WTC11 (cell line): ENCODE data around the gene HEBP1. TPM values are rescaled to one million over a fixed set of nuclear protein-coding genes. Genes with fewer than 3 reads are reported as not detected.

ENCODE experiments used
- ATAC-seq: fragments of 200-7000 bp; cut with Tn5 transposase; 2 replicates; pipeline ENCODE4 v1.10.0; 2021; ENCODE audit warnings: mild to moderate bottlenecking, moderate library complexity
- CTCF ChIA-PET: fragments of 300-600 bp; sonication (Branson Sonifier 250); formaldehyde crosslinking; loops from one replicate; lab custom pipeline; 2021; ENCODE audit warnings: antibody characterized with exemption; lab: Charles Lee
- POLR2A ChIA-PET: fragments of 350-600 bp; sonication (Branson Sonifier 250); formaldehyde crosslinking; loops from one replicate; lab custom pipeline; 2021; ENCODE audit warnings: antibody characterized with exemption; lab: Charles Lee
- DNase-seq: peaks from one replicate; pipeline ENCODE4 v3.0.0; 2021; ENCODE audit warnings: low spot score
- H3K27ac Mint-ChIP-seq: 2 replicates; pipeline ENCODE4 v1.8.0; 2021; ENCODE audit warnings: mixed read lengths
- H3K27me3 Mint-ChIP-seq: 2 replicates; pipeline ENCODE4 v1.8.0; 2021; ENCODE audit warnings: low read depth, mild to moderate bottlenecking, moderate library complexity, mixed read lengths
- H3K36me3 Mint-ChIP-seq: 2 replicates; pipeline ENCODE4 v1.8.0; 2021; ENCODE audit warnings: mixed read lengths
- H3K4me1 Mint-ChIP-seq: 2 replicates; pipeline ENCODE4 v1.8.0; 2022; ENCODE audit warnings: mixed read lengths
- H3K4me3 Mint-ChIP-seq: 2 replicates; pipeline ENCODE4 v1.8.0; 2021; ENCODE audit warnings: mild to moderate bottlenecking, moderate library complexity, mixed read lengths
- H3K9me3 Mint-ChIP-seq: 2 replicates; pipeline ENCODE4 v1.8.0; 2021; ENCODE audit warnings: mixed read lengths
- E2F5 ChIP-seq: sonication (generic); formaldehyde crosslinking; IDR thresholded peaks from 2 replicates; pipeline ENCODE4 v1.8.1; 2022; ENCODE audit warnings: mild to moderate bottlenecking, moderate library complexity, missing genetic modification reagents
- EMX1 ChIP-seq: fragments of 250-450 bp; sonication (Bioruptor Pico); IDR thresholded peaks from 2 replicates; pipeline ENCODE4 v1.8.0; 2021; ENCODE audit warnings: mild to moderate bottlenecking
- ERG ChIP-seq: fragments of 250-450 bp; sonication (Bioruptor Pico); IDR thresholded peaks from 2 replicates; pipeline ENCODE4 v1.8.0; 2021; ENCODE audit warnings: mild to moderate bottlenecking
- FOXK1 ChIP-seq: sonication (generic); formaldehyde crosslinking; IDR thresholded peaks from 2 replicates; pipeline ENCODE4 v1.8.0; 2022; ENCODE audit warnings: mild to moderate bottlenecking, moderate library complexity, missing genetic modification reagents
- FOXP1 ChIP-seq: sonication (generic); formaldehyde crosslinking; IDR thresholded peaks from 2 replicates; pipeline ENCODE4 v1.8.0; 2022; ENCODE audit warnings: missing genetic modification reagents, mild to moderate bottlenecking, moderate library complexity, borderline replicate concordance
- FOXP4 ChIP-seq: sonication (generic); formaldehyde crosslinking; IDR thresholded peaks from 2 replicates; pipeline ENCODE4 v1.8.0; 2022; ENCODE audit warnings: mild to moderate bottlenecking, missing genetic modification reagents
- IRF1 ChIP-seq: sonication (generic); formaldehyde crosslinking; IDR thresholded peaks from 2 replicates; pipeline ENCODE4 v1.8.0; 2023; ENCODE audit warnings: missing genetic modification reagents
- NFYB ChIP-seq: sonication (generic); formaldehyde crosslinking; conservative IDR thresholded peaks from 2 replicates; pipeline ENCODE4 v1.8.0; 2022; ENCODE audit warnings: low read depth, missing genetic modification reagents
- PREB ChIP-seq: sonication (generic); formaldehyde crosslinking; IDR thresholded peaks from 2 replicates; pipeline ENCODE4 v1.8.1; 2022; ENCODE audit warnings: mild to moderate bottlenecking, missing genetic modification reagents, moderate library complexity, borderline replicate concordance
- RORB ChIP-seq: fragments of 250-450 bp; sonication (Bioruptor Pico); IDR thresholded peaks from 2 replicates; pipeline ENCODE4 v1.9.0; 2021; ENCODE audit warnings: mild to moderate bottlenecking
- SMAD4 ChIP-seq: sonication (generic); formaldehyde crosslinking; IDR thresholded peaks from 2 replicates; pipeline ENCODE4 v1.8.0; 2022; ENCODE audit warnings: mild to moderate bottlenecking, missing genetic modification reagents
- SOX15 ChIP-seq: fragments of 250-450 bp; sonication (Bioruptor Pico); IDR thresholded peaks from 2 replicates; pipeline ENCODE4 v1.9.0; 2021; ENCODE audit warnings: mild to moderate bottlenecking
- TCF7 ChIP-seq: sonication (generic); formaldehyde crosslinking; IDR thresholded peaks from 2 replicates; pipeline ENCODE4 v1.8.0; 2022; ENCODE audit warnings: mild to moderate bottlenecking, low read depth, missing genetic modification reagents, moderate library complexity
- ZNF121 ChIP-seq: sonication (generic); formaldehyde crosslinking; IDR thresholded peaks from 2 replicates; pipeline ENCODE4 v1.8.0; 2023; ENCODE audit warnings: missing genetic modification reagents
- ZNF219 ChIP-seq: sonication (generic); formaldehyde crosslinking; IDR thresholded peaks from 2 replicates; pipeline ENCODE4 v1.8.0; 2023; ENCODE audit warnings: missing genetic modification reagents, mild to moderate bottlenecking, borderline replicate concordance
- ZNF671 ChIP-seq: fragments of 250-450 bp; sonication (Bioruptor Pico); IDR thresholded peaks from 2 replicates; pipeline ENCODE4 v1.8.0; 2021; ENCODE audit warnings: mild to moderate bottlenecking
- total RNA-seq: library from RNA; stranded (reverse); gene quantifications from 3 replicates; pipeline ENCODE4 v1.2.3, GENCODE V29; 2021
- TF ChIP-seq, protein P1 (sequence below): sonication (generic); formaldehyde crosslinking; IDR thresholded peaks from 2 replicates; pipeline ENCODE4 v1.8.0; 2022; ENCODE audit warnings: missing genetic modification reagents
- TF ChIP-seq, protein P2 (sequence below): sonication (generic); formaldehyde crosslinking; IDR thresholded peaks from 2 replicates; pipeline ENCODE4 v1.8.0; 2023; ENCODE audit warnings: mild to moderate bottlenecking, missing genetic modification reagents

HEBP1 gene
- total RNA-seq, 1 experiment from 2014 or later: 61.8 TPM

DNA sequence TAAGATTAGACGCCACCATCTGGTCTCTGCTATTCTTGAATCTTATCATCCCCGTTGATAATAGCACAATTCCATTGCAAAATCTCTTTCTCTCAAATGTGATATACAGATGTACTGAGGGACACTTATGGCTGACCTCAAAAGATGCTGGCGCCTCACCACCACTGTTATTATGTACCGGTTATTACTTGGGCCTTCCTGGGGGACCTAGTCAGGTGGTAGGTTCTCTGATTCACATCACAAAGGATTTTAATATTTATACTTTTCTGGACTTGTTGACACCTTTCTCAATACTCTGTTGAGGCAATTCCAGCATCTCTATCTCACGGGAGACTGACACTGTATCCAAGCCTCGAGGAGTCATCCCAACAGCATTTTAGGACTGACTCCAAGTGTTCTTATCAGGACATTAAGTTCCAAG, 22.8 kb upstream of the HEBP1 start (continued):
- TF ChIP-seq, protein P1, sequence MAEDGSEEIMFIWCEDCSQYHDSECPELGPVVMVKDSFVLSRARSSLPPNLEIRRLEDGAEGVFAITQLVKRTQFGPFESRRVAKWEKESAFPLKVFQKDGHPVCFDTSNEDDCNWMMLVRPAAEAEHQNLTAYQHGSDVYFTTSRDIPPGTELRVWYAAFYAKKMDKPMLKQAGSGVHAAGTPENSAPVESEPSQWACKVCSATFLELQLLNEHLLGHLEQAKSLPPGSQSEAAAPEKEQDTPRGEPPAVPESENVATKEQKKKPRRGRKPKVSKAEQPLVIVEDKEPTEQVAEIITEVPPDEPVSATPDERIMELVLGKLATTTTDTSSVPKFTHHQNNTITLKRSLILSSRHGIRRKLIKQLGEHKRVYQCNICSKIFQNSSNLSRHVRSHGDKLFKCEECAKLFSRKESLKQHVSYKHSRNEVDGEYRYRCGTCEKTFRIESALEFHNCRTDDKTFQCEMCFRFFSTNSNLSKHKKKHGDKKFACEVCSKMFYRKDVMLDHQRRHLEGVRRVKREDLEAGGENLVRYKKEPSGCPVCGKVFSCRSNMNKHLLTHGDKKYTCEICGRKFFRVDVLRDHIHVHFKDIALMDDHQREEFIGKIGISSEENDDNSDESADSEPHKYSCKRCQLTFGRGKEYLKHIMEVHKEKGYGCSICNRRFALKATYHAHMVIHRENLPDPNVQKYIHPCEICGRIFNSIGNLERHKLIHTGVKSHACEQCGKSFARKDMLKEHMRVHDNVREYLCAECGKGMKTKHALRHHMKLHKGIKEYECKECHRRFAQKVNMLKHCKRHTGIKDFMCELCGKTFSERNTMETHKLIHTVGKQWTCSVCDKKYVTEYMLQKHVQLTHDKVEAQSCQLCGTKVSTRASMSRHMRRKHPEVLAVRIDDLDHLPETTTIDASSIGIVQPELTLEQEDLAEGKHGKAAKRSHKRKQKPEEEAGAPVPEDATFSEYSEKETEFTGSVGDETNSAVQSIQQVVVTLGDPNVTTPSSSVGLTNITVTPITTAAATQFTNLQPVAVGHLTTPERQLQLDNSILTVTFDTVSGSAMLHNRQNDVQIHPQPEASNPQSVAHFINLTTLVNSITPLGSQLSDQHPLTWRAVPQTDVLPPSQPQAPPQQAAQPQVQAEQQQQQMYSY (CRISPR knock-in tag): no peak
- TF ChIP-seq FOXP1 (CRISPR knock-in tag): no peak
- TF ChIP-seq, protein P2, sequence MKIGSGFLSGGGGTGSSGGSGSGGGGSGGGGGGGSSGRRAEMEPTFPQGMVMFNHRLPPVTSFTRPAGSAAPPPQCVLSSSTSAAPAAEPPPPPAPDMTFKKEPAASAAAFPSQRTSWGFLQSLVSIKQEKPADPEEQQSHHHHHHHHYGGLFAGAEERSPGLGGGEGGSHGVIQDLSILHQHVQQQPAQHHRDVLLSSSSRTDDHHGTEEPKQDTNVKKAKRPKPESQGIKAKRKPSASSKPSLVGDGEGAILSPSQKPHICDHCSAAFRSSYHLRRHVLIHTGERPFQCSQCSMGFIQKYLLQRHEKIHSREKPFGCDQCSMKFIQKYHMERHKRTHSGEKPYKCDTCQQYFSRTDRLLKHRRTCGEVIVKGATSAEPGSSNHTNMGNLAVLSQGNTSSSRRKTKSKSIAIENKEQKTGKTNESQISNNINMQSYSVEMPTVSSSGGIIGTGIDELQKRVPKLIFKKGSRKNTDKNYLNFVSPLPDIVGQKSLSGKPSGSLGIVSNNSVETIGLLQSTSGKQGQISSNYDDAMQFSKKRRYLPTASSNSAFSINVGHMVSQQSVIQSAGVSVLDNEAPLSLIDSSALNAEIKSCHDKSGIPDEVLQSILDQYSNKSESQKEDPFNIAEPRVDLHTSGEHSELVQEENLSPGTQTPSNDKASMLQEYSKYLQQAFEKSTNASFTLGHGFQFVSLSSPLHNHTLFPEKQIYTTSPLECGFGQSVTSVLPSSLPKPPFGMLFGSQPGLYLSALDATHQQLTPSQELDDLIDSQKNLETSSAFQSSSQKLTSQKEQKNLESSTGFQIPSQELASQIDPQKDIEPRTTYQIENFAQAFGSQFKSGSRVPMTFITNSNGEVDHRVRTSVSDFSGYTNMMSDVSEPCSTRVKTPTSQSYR (CRISPR knock-in tag): no peak
- TF ChIP-seq TCF7 (CRISPR knock-in tag): no peak
- no peak for TF ChIP-seq ZNF219 (CRISPR knock-in tag)
- TF ChIP-seq SOX15: no peak
- TF ChIP-seq EMX1 (CRISPR knock-in tag): no peak

- H3K27ac Mint-ChIP-seq: no peak overlapping the region
- POLR2A ChIA-PET: no interaction called here
- no peak for TF ChIP-seq NFYB (CRISPR knock-in tag)
- no peak for TF ChIP-seq ERG (CRISPR knock-in tag)
- TF ChIP-seq RORB (CRISPR knock-in tag): no peak
- TF ChIP-seq ZNF121 (CRISPR knock-in tag): no peak
- TF ChIP-seq E2F5 (CRISPR knock-in tag): no peak
- CTCF ChIA-PET: interaction anchor here (1.3 kb wide), 1 partner anchor 34 kb away, joined by 3 read pairs; no protein-coding TSS in a partner anchor
- H3K9me3 Mint-ChIP-seq: no peaks in the 10 kb centered on the region
- H3K4me1 Mint-ChIP-seq: peaks cover 18% of the 10 kb centered on the region
- no peak for ATAC-seq
- no peaks in the 10 kb centered on the region for H3K27me3 Mint-ChIP-seq
- no peak for DNase-seq
- H3K36me3 Mint-ChIP-seq: no peaks in the 10 kb centered on the region
- H3K4me3 Mint-ChIP-seq: no peak overlapping the region
Measured at GRCh38 chr12:13011098-13011497, 11.0 kb upstream of the HEBP1 start.

DNA sequence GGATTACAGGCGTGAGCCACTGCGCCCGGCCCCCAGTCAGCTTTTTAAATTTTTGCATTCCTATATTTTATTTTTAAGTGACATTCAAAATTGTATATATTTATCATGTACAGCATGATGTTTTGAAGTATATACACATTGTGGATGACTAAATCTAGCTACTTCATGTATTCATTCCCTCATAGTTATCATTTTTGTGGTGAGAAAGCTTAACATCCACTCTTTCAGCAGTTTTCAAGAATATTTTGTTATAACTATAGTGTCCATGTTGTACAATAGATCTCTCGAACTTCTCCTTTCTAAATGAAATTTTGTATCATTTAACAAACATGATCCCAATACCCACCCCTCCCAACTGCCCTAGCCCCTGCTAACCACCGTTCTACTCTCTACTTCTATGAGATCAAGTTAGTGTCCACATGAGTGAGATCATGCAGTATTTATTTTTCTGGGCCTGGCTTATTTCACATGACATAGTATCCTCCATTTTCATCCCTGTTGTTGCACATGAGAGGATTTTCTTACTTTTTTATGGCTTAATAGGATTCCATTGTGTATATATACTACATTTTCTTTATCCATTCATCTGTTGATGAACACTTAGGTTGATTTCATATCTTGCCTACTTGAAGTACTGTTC, 8.8 kb upstream of the HEBP1 start:
- H3K36me3 Mint-ChIP-seq: no peaks in the 10 kb centered on the region
- no peak overlapping the region for H3K4me3 Mint-ChIP-seq
- H3K9me3 Mint-ChIP-seq: no peaks in the 10 kb centered on the region
- ChIA-PET POLR2A (interaction anchor here (0.5 kb wide), 1 partner anchor 205 kb away, joined by 3 read pairs; no protein-coding TSS in a partner anchor), CTCF (no interaction called here)
- peak overlapping the region; percentile 6; the same call in 1 of the 2 replicates for H3K27ac Mint-ChIP-seq
- peaks cover 32% of the 10 kb centered on the region for H3K4me1 Mint-ChIP-seq
- no peak for DNase-seq
- H3K27me3 Mint-ChIP-seq: peaks cover 7% of the 10 kb centered on the region
- ATAC-seq: no peak
- TF ChIP-seq FOXK1 (CRISPR knock-in tag) (no peak), ZNF671 (no peak), FOXP4 (CRISPR knock-in tag) (no peak), IRF1 (CRISPR knock-in tag) (no peak), PREB (no peak), SMAD4 (CRISPR knock-in tag) (no peak), TCF7 (CRISPR knock-in tag) (no peak)
